Colon (tissue), 2 donors: Measurements from ENCODE around the gene C22orf39.

ENCODE experiments used
- FAIRE-seq: peaks from 2 replicates; lab custom pipeline; 2012; peaks lifted over from hg19 to GRCh38; lab: Jason Lieb, UNC
- donor health status: control.
- donor health status: control.

The C22orf39 gene

GRCh38 chr22:19429950-19430889, 17.3 kb downstream of the C22orf39 start:
- FAIRE-seq, result no peak

- FAIRE-seq, result no peak
Measured at GRCh38 chr22:19424186-19424500, 23.4 kb downstream of the C22orf39 start.

- FAIRE-seq, result no peak
Measured at GRCh38 chr22:19422440-19423301, 24.8 kb downstream of the C22orf39 start.

- no peak for FAIRE-seq
Measured at GRCh38 chr22:19420321-19420720, 27.2 kb downstream of the C22orf39 start.

- no peak for FAIRE-seq
Measured at GRCh38 chr22:19419464-19420178, 27.9 kb downstream of the C22orf39 start.

GRCh38 chr22:19419086-19419463, 28.4 kb downstream of the C22orf39 start:
- no peak for FAIRE-seq

GRCh38 chr22:19412923-19413322, 34.6 kb downstream of the C22orf39 start:
- FAIRE-seq, result no peak

- FAIRE-seq, result no peak
Measured at GRCh38 chr22:19412478-19412877, 35.0 kb downstream of the C22orf39 start.

DNA sequence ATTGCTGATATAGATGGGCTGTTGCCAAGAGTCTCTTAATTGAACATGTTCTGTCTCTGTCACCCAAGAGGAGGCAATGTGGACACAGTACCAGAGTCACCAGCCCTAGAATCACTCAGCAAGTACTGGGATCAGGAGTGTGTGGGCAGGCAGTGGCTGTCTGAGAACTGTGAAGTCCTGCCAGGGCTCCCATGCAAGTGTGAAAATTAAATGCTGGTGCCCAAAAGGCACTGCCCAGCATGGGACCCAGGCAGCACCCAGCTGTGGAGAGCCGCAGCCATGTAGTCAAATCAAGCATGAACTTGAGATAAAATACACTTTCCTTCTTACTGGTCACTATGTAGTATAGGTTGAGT, 35.8 kb downstream of the C22orf39 start:
- FAIRE-seq, result no peak

GRCh38 chr22:19410941-19411689, 36.4 kb downstream of the C22orf39 start:
- no peak for FAIRE-seq

DNA sequence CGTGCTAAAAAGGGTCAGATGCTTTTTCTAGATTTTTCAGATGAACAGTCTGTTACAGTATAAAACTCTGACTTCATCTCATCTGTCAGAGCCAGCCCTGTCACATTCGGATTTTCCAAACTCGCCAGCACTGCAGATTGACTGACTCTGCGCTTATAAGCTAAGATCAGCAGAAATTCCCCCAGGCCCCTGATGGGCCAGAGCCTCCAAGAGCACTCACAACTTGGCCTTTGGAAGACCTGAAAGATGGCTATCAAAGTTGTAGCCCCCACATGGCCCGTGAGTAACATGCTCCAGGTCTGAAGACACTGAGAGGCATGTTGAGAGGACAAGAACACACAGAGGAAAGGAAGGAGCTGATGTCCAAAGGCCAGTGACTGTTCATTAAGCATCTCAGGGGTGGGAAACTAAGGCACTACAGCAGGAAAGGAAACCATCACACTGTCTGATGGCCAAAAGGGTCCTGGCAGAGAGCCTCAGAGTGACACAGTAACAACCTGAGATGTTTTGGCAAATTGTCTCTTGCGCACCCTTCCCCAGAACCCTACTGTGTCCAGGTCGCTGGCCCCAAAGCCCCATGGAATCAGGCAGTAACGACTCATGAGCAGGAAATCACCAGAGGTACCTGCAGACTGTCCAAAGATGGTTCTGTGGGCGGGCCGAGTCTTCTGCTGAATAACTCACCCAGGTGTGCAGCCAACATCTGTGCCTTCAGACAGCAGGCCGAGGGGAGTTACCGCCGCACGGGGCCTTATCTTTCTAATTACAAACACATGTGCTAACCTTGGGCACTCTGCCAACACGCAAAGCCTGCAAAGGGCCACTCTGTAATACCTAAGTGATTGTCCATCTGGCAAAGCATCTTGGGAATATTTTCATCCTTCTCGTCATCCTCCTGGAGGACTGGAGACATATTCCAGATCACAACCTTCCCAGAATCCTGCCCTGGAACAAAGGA, 39.6 kb downstream of the C22orf39 start:
- FAIRE-seq, result no peak

DNA sequence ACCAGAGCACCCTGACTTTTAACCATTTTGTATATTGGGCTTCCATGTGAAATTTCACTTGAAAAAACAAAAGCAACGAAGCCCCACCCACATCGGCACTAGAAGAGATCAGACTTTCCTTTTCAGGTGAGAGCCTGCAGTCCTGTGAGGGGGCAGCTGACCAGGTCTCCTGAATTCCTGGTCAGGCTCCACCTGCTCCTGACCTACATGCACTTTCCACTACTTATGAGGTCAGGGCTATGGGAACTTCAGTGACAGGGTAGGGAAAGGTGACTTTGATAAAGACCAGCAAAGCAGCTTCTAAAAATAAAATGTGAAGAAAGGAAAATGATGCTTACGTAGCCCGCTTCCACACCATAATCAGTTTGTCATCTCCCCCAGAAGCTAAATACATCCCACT, 40.7 kb downstream of the C22orf39 start:
- no peak for FAIRE-seq

DNA sequence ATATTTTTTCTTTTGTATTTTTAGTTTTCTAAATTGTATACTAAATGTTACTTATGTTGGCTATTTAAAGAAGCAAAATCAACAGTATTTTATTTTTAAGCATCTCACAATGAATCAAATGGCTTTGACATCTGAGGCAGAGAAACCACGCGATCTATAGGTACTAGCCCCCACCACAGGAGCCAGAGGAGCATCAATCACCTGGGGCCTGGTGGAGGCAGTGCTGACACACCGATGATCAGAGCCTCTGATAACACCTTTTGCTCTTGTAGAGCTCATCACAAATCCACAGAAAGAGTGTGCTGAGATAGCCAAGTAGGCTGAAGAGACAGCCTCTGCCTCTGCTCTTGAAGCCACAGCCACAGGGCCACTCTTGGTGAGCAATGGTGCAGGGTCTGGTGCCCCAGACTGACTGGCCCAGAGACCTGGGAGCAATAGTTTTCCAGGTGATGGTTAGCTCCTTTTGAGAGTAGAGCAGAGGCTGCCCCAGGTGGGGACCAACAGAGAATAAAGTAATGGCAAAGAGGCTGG, 41.2 kb downstream of the C22orf39 start:
- no peak for FAIRE-seq

DNA sequence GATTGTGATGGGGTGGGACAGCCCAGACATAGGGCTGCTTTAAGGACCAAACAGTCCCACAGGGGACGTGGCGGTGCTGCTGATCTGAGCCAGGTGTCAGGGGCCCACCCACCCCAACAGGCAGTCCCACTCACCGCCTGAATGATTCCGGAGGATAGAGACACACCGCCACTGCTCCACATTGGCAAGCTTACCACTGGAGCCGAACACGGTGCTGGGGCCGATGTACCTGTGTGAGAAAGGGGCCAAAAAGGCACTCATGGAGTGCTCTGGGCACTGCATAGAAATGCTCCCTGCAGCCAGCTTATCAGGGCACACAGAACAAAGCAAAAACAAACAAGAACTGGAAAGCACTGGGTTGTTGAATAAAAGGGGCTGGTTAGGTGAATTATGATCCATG, 41.9 kb downstream of the C22orf39 start:
- FAIRE-seq, result no peak

DNA sequence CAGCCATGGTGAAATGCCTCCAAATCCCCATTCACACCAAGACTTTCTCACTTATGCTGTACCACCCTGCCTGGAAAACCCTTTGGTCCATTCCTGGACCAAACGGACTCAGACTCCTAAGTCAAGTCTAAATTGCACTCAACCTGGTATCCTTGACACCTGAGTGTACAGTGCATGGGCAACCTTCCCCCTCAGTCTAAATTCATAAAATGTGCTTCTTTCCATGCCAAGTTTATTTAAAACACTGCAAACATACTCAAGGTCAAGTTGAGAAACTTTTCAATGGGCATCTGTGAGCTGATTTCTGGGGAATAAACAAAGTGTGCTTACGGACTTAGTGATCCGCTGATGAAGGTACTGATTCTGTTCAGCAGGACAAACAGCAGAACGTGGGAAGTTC, 42.4 kb downstream of the C22orf39 start:
- FAIRE-seq, result no peak

DNA sequence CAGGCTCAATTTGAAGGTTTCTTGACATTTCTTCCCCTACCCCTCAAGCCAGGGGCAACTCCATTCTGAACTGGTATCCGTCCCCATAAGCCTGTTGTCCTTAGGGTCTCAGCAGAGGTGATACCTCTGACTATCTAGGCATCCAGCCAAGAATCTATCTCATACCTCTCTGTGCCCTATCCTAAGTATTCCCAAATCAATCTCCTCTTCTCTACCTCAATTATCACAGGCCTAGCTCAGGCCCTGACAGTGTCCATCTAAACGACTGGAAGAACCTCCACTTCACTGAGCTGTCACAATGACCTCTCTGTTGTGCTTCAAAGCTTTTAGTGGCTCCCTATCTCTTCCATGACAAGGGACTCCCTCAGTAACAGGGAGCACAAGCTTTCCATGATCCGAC, 42.8 kb downstream of the C22orf39 start:
- no peak for FAIRE-seq

- FAIRE-seq, result no peak
Measured at GRCh38 chr22:19402642-19403191, 44.8 kb downstream of the C22orf39 start.

DNA sequence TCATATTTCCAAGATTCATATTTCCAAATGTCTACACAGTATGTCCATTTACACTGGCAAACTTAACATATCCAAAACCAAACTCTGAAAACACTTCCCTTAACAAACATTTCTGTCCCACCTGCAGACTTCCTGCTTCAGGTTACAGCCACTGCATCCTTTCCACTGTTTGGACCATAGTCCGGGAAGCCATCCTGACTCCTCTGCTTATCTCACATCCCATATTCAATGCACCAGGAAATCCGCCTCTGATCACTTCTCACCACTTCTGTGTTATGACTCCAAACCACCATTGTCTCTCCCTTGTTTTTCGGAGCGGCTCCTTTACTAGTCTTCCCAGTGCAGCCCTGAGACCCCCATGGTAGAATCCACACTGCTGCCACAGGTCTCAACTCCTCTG, 46.0 kb downstream of the C22orf39 start:
- no peak for FAIRE-seq

DNA sequence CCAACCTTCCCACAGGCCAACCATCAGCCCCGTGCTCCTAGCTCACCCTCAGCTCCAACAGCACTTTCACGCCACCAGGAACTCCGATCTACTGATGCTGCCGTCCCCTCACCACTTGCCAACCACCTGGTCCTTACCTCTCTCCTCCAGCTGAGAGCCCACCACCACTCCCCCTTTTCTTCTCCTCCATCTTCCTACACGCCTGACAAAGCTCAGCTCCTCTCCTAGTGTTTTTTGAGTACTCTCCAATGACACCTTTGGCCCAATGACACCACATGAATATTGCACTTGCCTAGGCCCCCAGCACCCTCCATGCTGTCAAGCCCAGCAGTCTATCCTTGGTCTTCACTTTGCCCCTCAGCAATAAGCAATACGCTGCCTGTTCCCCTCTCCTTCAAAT, 46.6 kb downstream of the C22orf39 start:
- FAIRE-seq, result no peak

- no peak for FAIRE-seq
Measured at GRCh38 chr22:19398652-19399051, 48.9 kb downstream of the C22orf39 start.
